Activated CD8-positive, alpha-beta T cell treated with anti-CD3 and anti-CD28 coated beads for 36 hours (primary cell): Measurements from ENCODE around the gene IPO8. TPM values are rescaled to one million over a fixed set of nuclear protein-coding genes. Genes with fewer than 3 reads are reported as not detected.

Source experiments
- ATAC-seq: fragments of 200-7000 bp; cut with Tn5 transposase; one replicate; pipeline ENCODE4 v1.10.0; 2021; ENCODE audit warnings: mild to moderate bottlenecking, moderate library complexity
- CTCF ChIA-PET: fragments of 350-600 bp; sonication (Branson Sonifier 250); formaldehyde crosslinking; loops from one replicate; lab custom pipeline; 2021; ENCODE audit warnings: antibody characterized with exemption; lab: Charles Lee
- POLR2A ChIA-PET: fragments of 350-600 bp; sonication (Branson Sonifier 250); formaldehyde crosslinking; loops from one replicate; lab custom pipeline; 2021; ENCODE audit warnings: antibody characterized with exemption; lab: Charles Lee
- DNase-seq: peaks from one replicate; pipeline ENCODE4 v3.0.0-alpha.2; 2020
- H3K27ac Mint-ChIP-seq: one replicate; pipeline ENCODE4 v1.8.0; 2021; ENCODE audit warnings: mild to moderate bottlenecking, mixed read lengths
- H3K27me3 Mint-ChIP-seq: one replicate; pipeline ENCODE4 v1.8.0; 2021; ENCODE audit warnings: mixed read lengths
- H3K36me3 Mint-ChIP-seq: one replicate; pipeline ENCODE4 v1.8.0; 2021; ENCODE audit warnings: low read depth, mixed read lengths
- H3K4me1 Mint-ChIP-seq: one replicate; pipeline ENCODE4 v1.8.0; 2021; ENCODE audit warnings: low read depth, mixed read lengths
- H3K4me3 Mint-ChIP-seq: one replicate; pipeline ENCODE4 v1.8.0; 2021; ENCODE audit warnings: mild to moderate bottlenecking, moderate library complexity, mixed read lengths
- H3K9me3 Mint-ChIP-seq: one replicate; pipeline ENCODE4 v1.8.0; 2021; ENCODE audit warnings: mixed read lengths
- CTCF ChIP-seq: fragments of 200-600 bp; IDR thresholded peaks from one replicate; pipeline ENCODE4 v1.8.0; 2022; ENCODE audit warnings: antibody characterized with exemption, mild to moderate bottlenecking
- intact Hi-C: fragments of 100-400 bp; cut with micrococcal nuclease; formaldehyde crosslinking; loops from one replicate; pipeline ENCODE4 v1.10.0; 2022
- total RNA-seq, 2 experiments: library from RNA; stranded (reverse); gene quantifications; one replicate each; pipeline ENCODE4 v1.2.3, GENCODE V29; 2021

Gene IPO8
- total RNA-seq, 2 experiments from 2014 or later = 40.2 to 47.7 TPM

- Mint-ChIP-seq H3K9me3 (no peaks in the 10 kb centered on the region), H3K4me1 (no peaks in the 10 kb centered on the region), H3K27ac (no peak overlapping the region), H3K36me3 (peaks cover 21% of the 10 kb centered on the region), H3K27me3 (no peaks in the 10 kb centered on the region), H3K4me3 (no peak overlapping the region)
- ATAC-seq = no peak
- intact Hi-C loops = no loop called here
- CTCF ChIA-PET = interaction anchor here (0.9 to 1.8 kb wide), 4 partner anchors 12 to 74 kb away, joined by 3 to 9 read pairs (median 4); partner anchors contain the start of gene CAPRIN2
- DNase-seq = no peak
- no peak for TF ChIP-seq CTCF
- POLR2A ChIA-PET = no interaction called here
These were observed 37.4 kb upstream of the IPO8 start for GRCh38 chr12:30732954-30733637.

GRCh38 chr12:30730011-30730410 lies 34.3 kb upstream of the IPO8 start:
- Mint-ChIP-seq H3K27ac (no peak overlapping the region), H3K9me3 (no peaks in the 10 kb centered on the region), H3K4me3 (no peak overlapping the region), H3K27me3 (no peaks in the 10 kb centered on the region), H3K36me3 (peaks cover 11% of the 10 kb centered on the region), H3K4me1 (peaks cover 3% of the 10 kb centered on the region)
- DNase-seq (no peak), ATAC-seq (no peak)
- intact Hi-C loops = no loop called here
- TF ChIP-seq CTCF = no peak
- POLR2A ChIA-PET = no interaction called here
- CTCF ChIA-PET = interaction anchor here (0.7 kb wide), 1 partner anchor 34 kb away, joined by 3 read pairs; the partner anchor contains the start of gene IPO8

GRCh38 chr12:30729547-30729946 lies 33.9 kb upstream of the IPO8 start:
- H3K9me3 Mint-ChIP-seq = no peaks in the 10 kb centered on the region
- intact Hi-C loops = no loop called here
- ChIA-PET CTCF (interaction anchor here (0.7 kb wide), 1 partner anchor 34 kb away, joined by 3 read pairs; the partner anchor contains the start of gene IPO8), POLR2A (no interaction called here)
- ATAC-seq (no peak), DNase-seq (no peak)
- H3K4me1 Mint-ChIP-seq = peaks cover 3% of the 10 kb centered on the region
- no peak overlapping the region for H3K27ac Mint-ChIP-seq
- no peak for TF ChIP-seq CTCF
- H3K36me3 Mint-ChIP-seq = peaks cover 7% of the 10 kb centered on the region
- no peak overlapping the region for H3K4me3 Mint-ChIP-seq
- H3K27me3 Mint-ChIP-seq = no peaks in the 10 kb centered on the region

- ChIA-PET POLR2A (interaction anchor here (1.0 to 1.3 kb wide), 2 partner anchors 26 to 31 kb away, joined by 3 to 4 read pairs; partner anchors contain the start of gene IPO8), CTCF (interaction anchor here (0.5 kb wide), 1 partner anchor 47 kb away, joined by 4 read pairs; no protein-coding TSS in a partner anchor)
- Mint-ChIP-seq H3K27ac (no peak overlapping the region), H3K4me1 (peaks cover 3% of the 10 kb centered on the region), H3K4me3 (no peak overlapping the region), H3K9me3 (no peaks in the 10 kb centered on the region), H3K36me3 (peaks cover 7% of the 10 kb centered on the region), H3K27me3 (no peaks in the 10 kb centered on the region)
- ATAC-seq = no peak
- intact Hi-C loops = no loop called here
- TF ChIP-seq CTCF = no peak
- DNase-seq = no peak
These were observed 31.0 kb upstream of the IPO8 start for GRCh38 chr12:30726647-30727046.

- intact Hi-C loops = no loop called here
- Mint-ChIP-seq H3K27ac (no peak overlapping the region), H3K27me3 (no peaks in the 10 kb centered on the region), H3K4me3 (no peak overlapping the region), H3K36me3 (peaks cover 7% of the 10 kb centered on the region), H3K4me1 (peaks cover 3% of the 10 kb centered on the region), H3K9me3 (no peaks in the 10 kb centered on the region)
- DNase-seq (no peak), ATAC-seq (no peak)
- ChIA-PET POLR2A (interaction anchor here (1.1 kb wide), 1 partner anchor 30 kb away, joined by 3 read pairs; the partner anchor contains the start of gene IPO8), CTCF (no interaction called here)
- no peak for TF ChIP-seq CTCF
These were observed 30.1 kb upstream of the IPO8 start for GRCh38 chr12:30725739-30726138.
